DMS53 treated with DMSO at 0.1 percent for 48 hours (cell line): ENCODE results near the gene SCG5.

Experiments
- DNase-seq: peaks from one replicate; lab custom pipeline; 2025; ENCODE audit not compliant: unreplicated experiment; lab: John Stamatoyannopoulos, UW

Gene SCG5

DNA sequence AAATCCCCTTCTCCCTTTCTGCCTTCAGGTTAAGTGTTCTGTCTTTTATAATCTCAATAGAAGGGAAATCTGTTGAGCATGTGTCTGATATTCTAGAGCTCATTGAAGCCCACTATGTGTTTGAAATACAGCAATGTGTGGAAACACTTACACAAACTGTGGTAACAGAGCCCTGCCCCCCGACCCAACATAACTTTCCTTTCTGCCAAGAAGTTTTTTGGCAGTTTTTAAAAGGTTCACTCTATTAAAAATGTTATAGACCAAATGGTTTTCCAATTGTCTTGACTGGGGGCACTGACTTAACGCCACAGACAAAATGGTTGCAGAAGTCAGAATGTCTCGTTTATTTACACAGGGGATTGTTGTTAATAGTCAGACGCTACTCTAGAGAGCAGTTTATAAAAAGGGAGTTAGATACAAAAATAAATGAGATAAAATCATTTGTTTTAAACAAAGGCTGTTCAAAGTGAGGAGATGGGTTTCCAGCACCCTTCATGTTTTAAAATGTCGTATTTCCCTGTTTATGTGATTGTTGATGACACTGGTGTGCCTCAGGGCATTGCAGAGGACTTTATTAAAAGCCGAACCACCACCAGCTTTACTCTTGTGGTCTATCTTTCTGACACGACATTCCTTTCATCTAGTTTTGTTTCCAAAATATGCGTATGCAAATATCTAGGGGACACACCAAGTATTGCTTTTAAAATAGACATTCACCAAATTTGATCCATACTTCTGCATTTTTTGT lies 49.6 kb downstream of the SCG5 start:
- no peak for DNase-seq

DNA sequence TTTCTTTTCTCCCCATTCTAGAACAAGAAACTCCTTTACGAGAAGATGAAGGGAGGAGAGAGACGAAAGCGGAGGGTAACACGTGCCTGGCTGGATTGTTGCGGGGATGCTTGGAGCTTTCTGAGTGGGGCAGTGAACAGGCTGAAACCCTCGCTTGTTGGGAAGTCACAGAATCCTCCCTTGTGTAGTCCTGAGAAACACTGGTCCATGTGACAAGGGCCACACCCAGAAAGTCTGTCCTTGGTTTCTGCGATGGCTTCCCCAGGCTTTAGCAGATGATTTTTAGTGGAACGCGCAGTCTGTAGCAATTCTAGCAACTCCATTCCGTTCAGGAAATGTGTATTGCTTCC lies 50.2 kb downstream of the SCG5 start:
- DNase-seq: no peak

DNA sequence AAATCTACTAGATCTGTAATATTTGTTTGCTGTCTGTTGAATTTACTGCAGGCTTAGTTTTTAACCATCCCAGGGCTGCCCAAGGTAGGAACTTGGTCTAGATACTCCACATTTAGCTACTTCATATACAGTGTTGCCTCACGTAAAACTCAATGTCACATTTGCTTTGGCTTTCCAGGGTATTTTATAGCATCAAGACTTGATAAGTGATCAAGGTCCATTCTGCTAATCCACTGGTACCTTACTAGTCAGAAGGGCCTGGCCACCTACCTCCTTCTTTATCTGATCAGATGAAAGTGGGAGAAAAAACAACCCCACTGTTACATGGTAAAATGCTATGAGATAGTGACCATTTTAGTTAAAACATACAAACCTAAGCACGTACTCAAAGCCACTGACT lies 50.8 kb downstream of the SCG5 start:
- DNase-seq: no peak

DNA sequence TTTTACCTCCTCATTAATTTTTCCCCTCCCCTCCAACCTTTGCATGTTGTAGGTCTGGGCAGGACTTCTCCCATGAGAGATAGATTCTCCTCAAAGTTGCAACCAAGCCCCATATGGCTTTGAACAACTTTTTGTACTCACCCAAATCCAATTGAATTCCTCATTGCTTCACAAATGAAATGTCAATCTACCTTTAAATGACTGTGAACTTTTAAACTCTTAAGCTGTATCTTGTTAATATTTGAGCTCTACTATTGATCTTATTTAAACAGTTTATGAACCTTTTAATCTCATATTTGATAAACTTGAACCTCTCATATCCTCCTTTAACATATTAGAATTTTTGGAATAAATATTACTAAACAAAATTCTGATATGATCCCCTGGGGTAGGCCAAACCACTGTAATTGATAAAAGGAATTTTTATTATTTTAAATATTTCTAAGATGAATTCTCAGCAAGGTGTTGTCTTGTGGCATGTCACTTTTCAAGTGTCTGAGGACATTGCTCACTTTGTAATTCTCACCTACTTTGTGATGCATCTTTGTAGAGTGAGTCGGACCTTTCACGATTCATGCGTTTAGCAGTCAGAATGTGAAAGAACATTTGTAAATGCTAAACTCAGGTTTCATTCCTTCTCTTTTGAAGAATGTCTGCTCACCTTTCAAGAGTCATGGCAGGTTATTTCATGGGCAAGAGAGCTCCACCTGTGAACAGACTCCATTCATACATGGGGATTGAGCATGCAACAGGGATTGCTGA lies 52.9 kb downstream of the SCG5 start:
- DNase-seq: no peak

DNA sequence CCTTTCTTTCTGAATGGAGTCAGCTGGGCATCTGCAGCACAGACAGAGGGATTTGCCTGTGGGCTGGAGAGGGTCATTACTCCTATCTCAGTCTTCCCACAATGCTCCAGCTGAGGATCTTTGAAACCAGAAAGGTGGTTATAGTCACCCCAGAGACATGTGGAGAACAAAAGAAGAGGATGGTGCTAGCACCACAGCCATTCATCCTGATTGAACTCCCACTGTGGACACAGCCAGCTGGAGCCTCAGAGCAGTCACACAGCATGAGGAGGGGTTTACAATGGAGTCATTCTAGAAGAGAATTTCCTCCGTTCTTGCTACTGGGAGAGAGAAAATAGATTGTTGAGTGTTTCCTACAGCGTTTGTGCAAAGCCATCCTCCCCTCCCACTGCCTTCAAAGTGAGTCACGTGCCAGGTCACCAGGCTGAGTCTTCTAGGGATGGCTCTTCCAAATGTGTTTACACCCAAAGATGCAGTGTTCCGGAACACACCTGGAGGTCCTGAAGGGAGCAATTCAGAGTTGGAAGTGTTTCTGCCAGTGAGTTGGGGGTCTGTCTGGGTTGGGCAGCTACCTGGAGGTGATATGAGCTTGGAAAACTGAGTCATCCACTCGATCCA lies 57.4 kb downstream of the SCG5 start:
- DNase-seq: no peak

DNA sequence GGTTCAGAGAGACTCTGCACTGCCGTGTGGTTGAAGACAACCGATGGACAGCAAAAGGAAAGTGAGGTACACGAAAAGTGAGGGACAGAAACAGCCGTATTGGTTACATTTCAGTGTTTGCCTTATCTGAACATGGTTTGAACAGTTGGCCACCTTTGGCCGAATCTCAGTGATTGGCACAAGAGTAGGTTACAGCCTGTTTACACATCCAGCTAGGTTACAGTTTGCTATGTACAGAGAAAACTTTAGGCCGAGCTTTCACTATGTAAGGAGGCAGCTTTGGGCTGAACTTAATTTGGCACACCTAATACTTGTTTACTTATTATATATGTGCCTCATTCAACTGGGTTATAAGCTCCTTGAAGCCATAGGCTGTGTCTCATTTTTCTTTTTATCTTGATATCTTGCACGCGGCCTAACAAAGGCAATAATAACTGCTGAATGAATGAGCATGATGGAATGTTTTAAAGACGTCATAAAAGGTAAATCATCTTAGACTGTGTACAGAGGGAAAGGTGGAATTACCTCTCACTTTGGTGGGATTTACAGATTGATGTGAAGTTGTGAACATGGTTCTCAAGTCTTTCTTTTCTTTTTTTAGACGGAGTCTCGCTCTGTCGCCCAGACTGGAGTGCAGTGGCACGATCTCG lies 59.1 kb downstream of the SCG5 start:
- no peak for DNase-seq

DNA sequence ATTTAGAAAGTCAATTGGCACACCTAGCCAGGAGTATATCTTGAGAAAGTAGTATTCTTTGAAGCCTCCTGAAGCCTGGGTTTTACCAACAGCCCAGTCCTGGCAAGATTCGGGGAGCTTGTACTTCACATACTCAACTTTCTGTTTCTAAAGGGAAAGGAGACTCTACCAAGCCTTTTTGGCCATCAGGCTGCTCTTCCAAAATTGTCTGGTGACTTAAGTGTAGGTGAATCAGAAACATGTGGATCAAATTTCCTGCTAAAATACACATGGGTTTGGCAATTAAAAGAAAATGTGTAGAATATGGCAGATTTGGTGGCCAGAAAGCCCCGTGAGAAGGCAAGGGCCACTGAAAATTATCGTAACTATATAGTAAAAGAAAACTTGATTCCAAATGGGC lies 60.4 kb downstream of the SCG5 start:
- no peak for DNase-seq

DNA sequence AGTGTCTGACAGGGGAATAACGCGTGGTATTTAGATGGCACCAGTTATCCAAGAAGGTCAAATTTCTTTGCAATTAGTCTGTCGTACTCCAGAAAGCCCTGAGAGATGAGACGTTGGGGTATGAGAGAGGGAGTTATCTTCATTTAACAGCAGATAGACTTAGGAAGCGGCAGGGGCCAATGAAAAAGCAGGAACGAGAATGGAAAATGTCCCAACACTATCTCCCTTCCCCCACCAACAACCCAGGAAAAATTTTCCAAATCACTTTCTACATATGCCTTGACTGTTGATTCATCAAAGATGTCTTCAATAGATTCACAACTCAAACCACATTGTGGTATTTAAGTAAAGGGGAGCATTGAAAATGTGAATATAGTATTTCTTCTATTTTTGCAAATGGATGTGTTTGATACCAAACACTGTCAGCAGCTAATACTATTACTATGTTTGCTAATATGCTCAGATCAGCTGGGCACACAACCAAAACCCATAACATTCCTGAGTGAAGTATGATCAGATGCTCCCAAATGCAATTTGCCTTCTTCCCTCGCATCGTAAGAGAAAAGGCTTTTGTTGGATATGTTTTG lies 63.0 kb downstream of the SCG5 start:
- DNase-seq: no peak

DNA sequence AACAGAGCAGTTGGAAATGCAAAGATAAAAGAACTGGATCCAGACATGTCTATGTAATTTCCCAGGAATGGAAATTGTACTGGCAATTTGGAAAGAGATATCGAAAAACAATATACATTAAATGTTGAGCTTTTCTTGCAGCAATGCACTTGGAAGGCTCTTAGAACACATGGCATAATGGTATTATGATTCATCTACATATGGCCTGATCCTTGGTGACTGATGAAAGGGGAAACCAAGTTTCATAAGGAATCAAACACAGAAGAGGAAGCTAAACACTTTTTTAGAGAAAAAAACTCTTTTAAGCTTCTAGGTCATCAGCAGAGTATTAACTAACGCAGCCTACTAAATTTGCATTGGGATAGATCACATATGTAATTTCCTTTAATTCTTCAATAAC lies 63.9 kb downstream of the SCG5 start:
- no peak for DNase-seq

DNA sequence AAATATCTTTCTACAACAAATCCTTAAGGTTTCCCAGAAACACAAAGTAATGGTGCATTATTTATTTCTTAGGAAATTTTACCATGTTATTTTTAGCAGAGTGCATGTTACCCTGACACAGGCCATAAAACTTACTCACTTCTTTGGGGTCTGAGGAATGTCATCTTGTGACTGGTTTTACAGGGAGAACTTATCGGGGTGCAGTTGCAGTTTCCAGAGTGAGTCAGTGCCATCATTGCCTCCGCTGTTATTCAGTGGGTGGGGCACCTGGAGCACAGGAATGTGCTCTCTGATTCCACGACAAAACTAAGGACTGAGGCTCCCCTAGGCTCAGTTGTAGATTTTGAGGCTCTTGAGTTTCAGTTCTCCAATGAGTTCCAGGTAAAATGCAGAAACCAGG lies 65.2 kb downstream of the SCG5 start:
- no peak for DNase-seq

DNA sequence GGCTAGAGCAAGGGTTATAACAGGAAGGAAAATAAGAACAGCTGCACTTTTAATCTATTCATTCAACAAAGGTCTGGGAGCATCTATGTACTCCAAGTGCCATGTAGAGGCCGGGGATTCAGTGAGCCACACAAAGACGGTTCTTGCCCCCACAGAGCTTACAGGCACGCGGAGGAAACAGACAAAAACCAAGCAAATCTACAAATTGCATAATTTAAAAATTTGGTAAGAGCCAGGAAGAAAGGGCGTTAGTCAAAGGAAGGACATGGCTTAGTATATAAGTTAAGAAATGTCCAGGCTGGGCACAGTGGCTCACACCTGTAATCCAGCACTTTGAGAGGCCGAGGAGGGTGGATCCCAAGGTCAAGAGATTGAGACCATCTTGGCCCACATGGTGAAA lies 65.9 kb downstream of the SCG5 start:
- no peak for DNase-seq

DNA sequence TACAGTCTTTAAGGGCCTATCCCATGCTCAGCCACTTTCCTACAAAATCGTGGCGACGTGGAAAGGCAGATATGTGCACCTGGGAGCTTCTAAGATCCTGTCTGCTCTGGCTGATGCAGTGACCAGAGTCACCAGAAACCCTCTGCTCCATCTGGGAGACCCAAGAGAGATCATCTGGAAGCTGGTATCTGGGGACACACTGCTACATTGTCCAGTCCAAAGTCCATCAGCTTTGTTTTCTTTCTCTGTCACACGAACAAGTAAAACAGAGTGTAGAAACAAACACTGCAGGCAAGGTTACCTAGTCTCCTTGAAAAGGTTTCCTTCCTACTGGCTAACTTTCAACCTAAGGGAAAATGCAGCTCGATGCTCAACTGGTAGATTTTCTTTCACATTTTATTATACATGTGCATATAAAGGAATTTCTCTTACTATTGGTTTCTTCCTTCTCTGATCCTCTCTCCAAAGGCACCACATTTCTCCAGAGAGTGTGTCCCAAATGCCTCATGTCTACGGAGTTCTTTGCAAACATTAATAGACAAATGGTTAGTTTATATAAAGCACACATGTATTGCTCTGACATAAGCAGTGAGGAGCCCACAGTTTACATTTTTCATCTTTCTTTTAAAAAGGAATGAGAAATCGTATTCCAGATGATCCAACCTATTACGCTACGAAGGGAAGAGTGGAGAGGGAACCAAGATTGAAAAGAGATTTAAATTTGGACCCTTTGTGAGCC lies 68.0 kb downstream of the SCG5 start:
- DNase-seq: no peak

DNA sequence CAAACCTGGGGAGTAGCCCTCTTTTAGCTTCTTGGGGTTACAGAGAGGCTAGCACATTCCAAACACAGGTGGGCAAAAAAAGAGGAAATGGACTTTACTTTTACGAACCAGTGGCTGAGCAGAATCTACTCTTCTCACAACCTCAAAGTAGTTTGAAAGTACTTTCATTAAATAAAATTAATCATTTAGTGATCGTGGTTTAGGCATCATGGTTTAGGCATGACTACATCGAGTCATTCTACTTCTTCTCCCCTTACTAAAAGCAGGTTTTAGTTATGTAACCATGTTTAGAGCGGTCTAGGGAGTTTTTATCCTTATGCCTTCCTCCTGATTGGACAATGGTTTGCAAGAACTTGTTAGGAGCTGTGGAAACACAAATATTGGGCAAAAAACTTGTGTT lies 73.8 kb downstream of the SCG5 start:
- DNase-seq: no peak

DNA sequence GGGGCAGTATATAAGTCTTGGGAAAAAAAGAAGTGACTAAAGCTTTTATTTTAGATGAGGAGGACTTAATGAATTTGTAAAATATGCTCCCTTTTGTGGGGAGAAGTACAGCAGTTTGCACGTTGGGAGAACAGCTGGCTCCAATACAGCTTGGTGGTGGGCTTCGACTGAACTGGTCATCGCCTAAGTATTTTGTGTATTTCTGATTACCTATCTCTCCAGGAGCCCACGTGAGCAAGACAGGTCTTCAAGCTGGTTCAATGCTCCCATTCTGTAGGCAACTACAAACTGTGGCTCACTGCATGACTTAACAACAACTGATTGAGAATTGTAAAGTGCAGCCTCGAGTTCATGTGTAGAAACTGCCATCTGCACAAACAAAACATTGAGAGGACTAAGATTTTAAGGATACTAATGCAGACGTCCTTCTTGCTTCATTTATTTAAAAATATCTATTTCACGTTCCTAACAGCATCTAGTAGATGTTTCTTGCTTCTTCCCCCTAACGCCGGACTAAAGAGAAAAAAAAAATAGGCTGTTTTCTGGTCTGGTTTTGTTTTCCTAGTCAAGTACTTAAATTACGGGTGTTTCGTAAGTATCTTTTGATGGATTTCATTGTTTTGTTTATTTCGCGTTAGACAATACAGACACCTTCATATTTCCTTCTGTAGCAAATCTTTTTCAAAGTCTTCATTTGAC lies 74.9 kb downstream of the SCG5 start:
- no peak for DNase-seq

DNA sequence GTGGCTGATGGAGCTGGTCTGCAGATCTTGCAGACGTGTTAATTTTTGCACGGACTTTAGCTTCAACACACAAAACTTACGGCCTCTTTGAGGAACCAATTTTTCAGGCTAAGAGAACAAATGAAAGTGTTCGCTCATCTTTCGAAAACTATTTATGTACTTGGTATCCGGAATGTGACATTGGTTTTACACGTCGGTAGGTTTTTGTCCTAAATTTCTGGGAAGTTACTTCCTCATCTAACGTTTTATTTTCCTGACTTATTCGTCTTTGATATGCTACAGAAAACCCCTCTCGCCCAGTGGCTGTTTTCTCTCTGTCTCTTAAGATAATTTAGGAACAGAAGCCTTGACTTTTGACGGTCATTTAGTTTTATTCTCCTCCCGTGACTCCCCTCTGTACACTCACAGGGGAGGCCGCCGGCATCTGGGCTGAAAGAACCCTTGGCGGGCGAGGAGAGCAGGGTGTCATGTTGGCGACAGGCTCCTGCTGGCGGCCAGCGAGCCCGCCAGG lies 75.5 kb downstream of the SCG5 start:
- no peak for DNase-seq

DNA sequence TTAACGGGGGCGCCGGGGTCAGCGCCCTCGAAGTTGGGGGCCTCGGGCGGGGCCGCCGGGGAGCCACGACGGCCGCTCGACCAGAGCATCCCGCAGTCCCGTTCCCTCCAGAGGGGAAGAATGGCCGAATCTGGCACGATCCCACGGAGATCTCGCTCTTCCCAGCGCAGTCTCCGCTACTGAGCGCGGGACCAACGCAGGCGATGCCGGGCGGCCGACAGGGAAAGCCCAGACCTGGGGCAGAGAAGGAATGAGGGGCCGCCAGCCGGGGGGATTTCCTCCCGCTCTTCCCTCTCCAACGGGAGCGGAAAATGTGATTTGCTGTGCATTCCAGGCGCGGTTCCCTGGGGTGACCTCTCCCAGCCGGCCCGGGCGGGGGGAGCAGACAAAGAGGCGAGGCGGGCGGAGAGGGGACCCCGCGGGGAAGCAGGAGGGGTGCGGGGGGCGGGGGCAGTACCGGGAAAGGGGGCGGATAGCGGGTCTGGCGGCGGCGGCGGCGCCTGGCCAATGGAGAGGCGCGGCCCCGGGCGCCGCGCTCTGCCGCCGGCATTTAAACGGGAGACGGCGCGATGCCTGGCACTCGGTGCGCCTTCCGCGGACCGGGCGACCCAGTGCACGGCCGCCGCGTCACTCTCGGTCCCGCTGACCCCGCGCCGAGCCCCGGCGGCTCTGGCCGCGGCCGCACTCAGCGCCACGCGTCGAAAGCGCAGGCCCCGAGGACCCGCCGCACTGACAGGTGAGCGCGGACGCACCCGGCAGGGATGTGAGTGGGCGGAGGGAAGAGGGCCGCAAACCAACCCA lies 76.1 kb downstream of the SCG5 start, which contains the start of gene GREM1:
TSS of gene GREM1 (plus strand) at position 579 of the 801 bp plus-strand sequence. CDS start 12,687 bp downstream, outside the sequence.
- DNase-seq: no peak

DNA sequence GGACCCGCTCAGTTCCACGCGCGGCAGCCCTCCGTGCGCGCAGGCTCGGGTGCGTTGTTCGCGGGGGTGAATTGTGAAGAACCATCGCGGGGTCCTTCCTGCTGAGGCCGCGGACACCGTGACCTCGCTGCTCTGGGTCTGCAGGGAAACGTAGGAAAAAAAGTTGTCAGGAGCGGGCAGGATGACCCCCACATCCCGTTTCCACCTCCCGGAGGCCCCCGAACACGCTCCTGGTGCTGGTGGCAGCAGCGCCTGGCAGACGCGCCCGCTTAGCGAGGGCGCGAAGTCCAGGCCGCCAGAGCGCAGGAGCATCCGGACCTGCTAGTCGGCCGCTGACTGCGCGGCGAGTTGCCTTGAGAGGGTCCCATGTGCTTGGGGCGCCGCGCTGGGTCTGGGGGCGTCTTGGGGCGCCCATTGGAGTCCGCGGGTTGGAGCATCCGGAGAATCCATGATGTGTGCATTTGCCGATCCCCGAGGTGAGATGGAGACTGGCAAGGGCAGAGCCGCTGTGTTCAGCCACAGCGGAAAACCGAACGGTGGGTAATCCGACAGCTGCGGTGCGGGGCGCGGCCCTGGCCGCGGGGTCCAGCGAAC lies 76.8 kb downstream of the SCG5 start:
- DNase-seq: peak; percentile 9

DNA sequence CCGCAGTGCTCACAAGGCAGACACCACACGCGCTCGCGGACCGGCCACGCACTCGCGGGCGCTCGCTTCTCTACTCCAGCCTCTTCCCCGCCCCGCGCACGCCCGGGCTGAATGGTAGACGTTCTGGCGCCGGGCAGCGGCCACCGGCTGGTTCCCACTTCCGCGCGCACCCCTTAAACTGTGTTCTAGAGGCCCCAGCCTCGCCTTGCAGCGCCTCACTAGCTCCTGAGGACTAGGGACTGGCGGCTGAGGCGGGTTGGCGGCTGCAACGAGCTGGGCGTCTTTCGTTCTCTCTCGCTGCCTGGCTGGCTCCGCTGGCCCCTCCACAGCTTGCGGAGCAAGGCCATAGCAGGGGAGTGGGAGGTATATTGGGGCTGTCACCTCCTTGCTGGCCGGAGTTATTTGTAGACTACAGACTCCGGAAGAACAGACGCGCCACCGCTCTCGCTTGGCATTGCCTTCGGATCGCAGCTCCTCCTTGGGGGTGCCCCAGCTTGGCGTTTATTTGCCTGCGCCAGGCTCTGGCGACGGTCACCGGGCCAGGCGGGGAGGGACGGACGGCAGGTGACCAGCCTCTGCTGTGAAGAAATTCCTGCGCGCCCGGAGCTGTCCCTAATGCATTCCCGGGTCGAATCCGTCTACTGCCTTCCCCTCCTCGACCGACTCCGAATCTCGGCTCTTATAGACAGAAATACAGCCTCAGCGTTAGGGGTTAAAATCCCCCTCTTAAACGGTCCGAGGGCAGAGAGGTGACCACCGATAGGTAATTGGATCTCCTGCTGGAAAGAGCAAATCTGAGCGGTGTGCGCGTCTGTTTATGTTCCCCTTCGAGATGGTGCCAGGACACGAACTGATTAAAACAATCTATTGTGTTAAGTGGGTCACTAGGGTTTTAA lies 77.6 kb downstream of the SCG5 start:
- DNase-seq: no peak
